Tibial nerve (tissue), 4 donors: ENCODE data around the gene PYROXD2. TPM values are rescaled to one million over a fixed set of nuclear protein-coding genes. Genes with fewer than 3 reads are reported as not detected.

Experiments used
- DNase-seq, 2 donors: peaks; one replicate each; pipeline ENCODE4 v3.0.0-alpha.2; 2019; ENCODE audit warnings: low spot score in 2 of 2
- H3K27ac ChIP-seq, 4 donors: fragments of 200-600 bp; sonication (generic) in 3 of 4; one replicate each; pipeline ENCODE4 v1.5.1; 2017 to 2019; ENCODE audit warnings: mild to moderate bottlenecking in 1 of 4
- H3K27me3 ChIP-seq, 2 donors: fragments of 200-600 bp; sonication (generic) in 1 of 2; one replicate each; pipeline versions ENCODE4 v1.5.1 to v1.6.0; 2017 to 2019
- H3K36me3 ChIP-seq, 3 donors: fragments of 200-600 bp; sonication (generic); one replicate each; pipeline ENCODE4 v1.5.1; 2018 to 2019
- H3K4me1 ChIP-seq, 4 donors: fragments of 200-600 bp; sonication (generic) in 3 of 4; one replicate each; pipeline ENCODE4 v1.5.1; 2017 to 2019
- H3K4me3 ChIP-seq, 4 donors: fragments of 200-600 bp; sonication (generic) in 3 of 4; one replicate each; pipeline ENCODE4 v1.5.1; 2017 to 2019; ENCODE audit warnings: mild to moderate bottlenecking in 1 of 4, moderate library complexity in 1 of 4
- H3K9me3 ChIP-seq, 4 donors: fragments of 200-600 bp; sonication (generic) in 3 of 4; one replicate each; pipeline ENCODE4 v1.5.1; 2017 to 2019
- CTCF ChIP-seq, 5 experiments: fragments of 200-600 bp in 3 of 5; fragments of 450-650 bp in 2 of 5; sonication (generic) in 3 of 5; IDR thresholded peaks; one replicate each; pipeline ENCODE4 v1.5.1; 2016 to 2019; ENCODE audit warnings: antibody characterized with exemption in 5 of 5, mild to moderate bottlenecking in 3 of 5, moderate library complexity in 2 of 5
- EP300 ChIP-seq, 2 donors: sonication (generic); formaldehyde crosslinking; IDR thresholded peaks; one replicate each; pipeline ENCODE4 v1.6.1; 2017; ENCODE audit warnings: antibody characterized with exemption in 2 of 2, mild to moderate bottlenecking in 1 of 2
- POLR2A ChIP-seq, 2 donors: fragments of 450-650 bp; IDR thresholded peaks; one replicate each; pipeline ENCODE4 v1.6.1; 2017; ENCODE audit warnings: antibody characterized with exemption in 2 of 2, mild to moderate bottlenecking in 2 of 2, moderate library complexity in 2 of 2
- WGBS, 2 donors: methylation state at CpG; one replicate each; pipeline ENCODE4 v1.1.5; 2018; 5-methylcytosine and 5-hydroxymethylcytosine counted together
- total RNA-seq, 4 donors: library from RNA; depleted of rRNA; stranded (reverse); fragments of >200 nt; gene quantifications; one replicate each; pipeline ENCODE4 v1.1.0, GENCODE V29; 2016

PYROXD2 gene
- total RNA-seq, 4 donors from 2014 or later, result 14.2 to 27.0 (median 20.8) TPM

- TF ChIP-seq CTCF (IDR thresholded peaks at IDR 0.05), result no peak
- TF ChIP-seq POLR2A (IDR thresholded peaks at IDR 0.05), result no peak
- no peak for TF ChIP-seq EP300 (IDR thresholded peaks at IDR 0.05)
- no peaks in the 10 kb centered on the region for H3K4me1 ChIP-seq
- H3K27me3 ChIP-seq, result no peaks in the 10 kb centered on the region
- H3K9me3 ChIP-seq, result peaks cover 0 to 10% (median 1%) of the 10 kb centered on the region in 4 donors
- WGBS, 2 donors, result 89 to 94% methylated on average over 10 to 19 of the region's 22 CpGs
- DNase-seq, result no peak
- H3K4me3 ChIP-seq, result no peak overlapping the region
- H3K27ac ChIP-seq, result no peak overlapping the region
- peaks cover 4 to 98% (median 42%) of the 10 kb centered on the region in 3 donors for H3K36me3 ChIP-seq
These were observed 14.5 kb upstream of the PYROXD2 start for GRCh38 chr10:98429320-98430072.

GRCh38 chr10:98427011-98427515 is 12.1 kb upstream of the PYROXD2 start:
- 93 to 96% methylated on average over 4 to 7 of the region's 7 CpGs for WGBS, 2 donors
- H3K27me3 ChIP-seq, result no peaks in the 10 kb centered on the region
- DNase-seq, result no peak
- peaks cover 0 to under 1% (median 0%) of the 10 kb centered on the region in 4 donors for H3K9me3 ChIP-seq
- no peaks in the 10 kb centered on the region for H3K4me1 ChIP-seq
- no peak overlapping the region for H3K27ac ChIP-seq
- H3K36me3 ChIP-seq, result peaks cover 3 to 98% (median 25%) of the 10 kb centered on the region in 3 donors
- TF ChIP-seq EP300 (IDR thresholded peaks at IDR 0.05) (no peak), CTCF (IDR thresholded peaks at IDR 0.05) (no peak), POLR2A (IDR thresholded peaks at IDR 0.05) (no peak)
- no peak overlapping the region for H3K4me3 ChIP-seq

DNA sequence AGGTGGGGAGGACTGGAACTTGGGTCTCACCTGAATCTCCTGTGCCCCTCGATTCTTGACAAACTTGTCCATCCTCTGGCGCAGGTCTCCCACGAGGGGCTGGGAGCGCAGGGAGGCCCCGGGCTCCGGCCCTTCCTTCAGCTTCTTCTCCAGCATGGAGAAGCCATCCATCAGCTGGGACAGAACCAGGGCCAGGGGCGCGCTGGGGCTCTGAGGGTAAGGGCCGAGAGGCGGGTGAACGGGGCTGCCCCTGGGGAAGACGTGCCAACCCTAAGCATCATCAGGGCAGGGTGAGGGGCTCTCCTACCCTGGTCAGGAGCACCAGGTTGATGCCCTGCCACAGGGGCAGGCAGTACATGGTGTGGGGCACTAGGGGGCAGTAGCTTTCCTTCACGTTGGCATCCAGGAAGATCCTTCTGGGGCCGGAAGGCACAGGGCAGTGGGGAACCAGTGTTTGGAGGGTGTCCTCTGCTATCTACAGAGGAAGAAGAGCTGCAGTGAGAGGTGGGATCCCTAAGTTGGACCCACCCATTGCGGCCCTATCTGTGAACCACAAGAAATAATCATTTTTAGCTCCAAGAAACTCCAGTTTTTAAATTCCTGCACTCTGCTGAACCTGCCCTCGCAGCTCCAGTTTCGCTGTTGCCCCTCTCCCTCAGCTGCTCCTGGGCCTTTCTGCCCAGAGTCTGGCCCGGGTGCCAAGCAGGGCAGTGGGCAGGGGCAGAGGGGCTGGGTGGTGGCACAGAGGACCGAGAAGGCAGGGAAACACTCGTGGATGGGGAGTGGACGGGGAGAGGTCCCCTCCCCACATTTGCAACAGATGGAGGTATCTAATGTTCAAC is 10.8 kb upstream of the PYROXD2 start:
- no peak overlapping the region for H3K27ac ChIP-seq
- H3K4me1 ChIP-seq, result no peaks in the 10 kb centered on the region
- H3K27me3 ChIP-seq, result no peaks in the 10 kb centered on the region
- H3K36me3 ChIP-seq, result peaks cover 3 to 97% (median 14%) of the 10 kb centered on the region in 3 donors
- 86% methylated on average over 19 to 21 of the region's 21 CpGs for WGBS, 2 donors
- H3K4me3 ChIP-seq, result no peak overlapping the region
- no peak for DNase-seq
- H3K9me3 ChIP-seq, result no peaks in the 10 kb centered on the region
- TF ChIP-seq POLR2A (IDR thresholded peaks at IDR 0.05) (no peak), CTCF (IDR thresholded peaks at IDR 0.05) (peak; percentile 29 to 64 (median 43))

DNA sequence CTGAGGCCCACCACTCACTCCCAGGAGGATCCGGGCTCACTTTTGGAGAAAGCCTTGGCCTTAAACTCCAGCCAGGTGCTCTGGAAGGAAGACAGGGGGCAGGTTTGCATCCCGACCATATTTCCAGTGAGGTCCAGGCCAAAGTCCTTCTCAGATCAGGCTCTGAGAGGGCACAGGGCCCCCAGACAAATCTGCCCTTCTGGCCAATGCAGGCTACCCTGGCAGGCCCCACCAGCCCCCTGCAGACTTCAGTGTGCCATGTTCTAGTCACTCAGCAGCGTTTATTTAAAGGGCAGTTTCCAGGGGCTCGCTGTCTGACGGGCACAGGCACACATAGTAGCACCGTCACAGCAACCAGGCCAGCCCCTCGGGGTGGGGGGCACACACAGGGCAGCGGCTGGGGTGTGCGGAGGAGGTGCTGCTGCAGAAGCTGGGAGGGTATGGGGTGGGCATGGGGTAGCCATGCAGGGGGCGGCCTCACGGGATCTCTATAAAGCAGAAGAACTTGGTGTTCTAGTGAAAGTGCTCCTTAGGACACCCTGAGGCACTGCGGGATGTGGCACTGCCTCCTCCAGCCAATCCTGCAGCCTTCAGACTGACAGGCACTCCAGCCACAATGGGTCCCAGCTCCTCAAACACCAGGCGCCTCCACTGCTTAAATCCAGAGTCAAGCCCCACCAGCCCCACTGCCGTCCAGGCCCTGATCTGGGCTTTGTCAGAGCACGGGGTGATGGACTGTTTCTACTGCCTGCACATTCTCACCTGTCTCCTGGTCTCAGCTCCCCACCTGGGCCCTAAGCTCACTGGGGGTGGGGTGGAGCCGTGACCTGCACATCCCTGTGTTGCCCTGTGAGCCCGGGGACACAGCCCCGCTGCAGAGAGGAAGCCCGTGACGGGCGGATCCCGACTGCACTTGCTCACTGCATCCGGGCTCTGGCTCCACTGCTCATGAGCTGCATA is 9.6 kb upstream of the PYROXD2 start:
- H3K27me3 ChIP-seq, result no peaks in the 10 kb centered on the region
- no peak overlapping the region for H3K4me3 ChIP-seq
- no peak overlapping the region for H3K27ac ChIP-seq
- TF ChIP-seq CTCF (IDR thresholded peaks at IDR 0.05) (no peak), POLR2A (IDR thresholded peaks at IDR 0.05) (no peak), EP300 (IDR thresholded peaks at IDR 0.05) (no peak)
- H3K9me3 ChIP-seq, result no peaks in the 10 kb centered on the region
- H3K4me1 ChIP-seq, result no peaks in the 10 kb centered on the region
- WGBS, 2 donors, result 90 to 91% methylated on average over 20 to 23 of the region's 23 CpGs
- H3K36me3 ChIP-seq, result peaks cover 3 to 97% (median 15%) of the 10 kb centered on the region in 3 donors
- no peak for DNase-seq
